Gastroesophageal sphincter (tissue), 2 donors: Measurements from ENCODE around the gene GRIN2B.

Source experiments
- EP300 ChIP-seq: sonication (generic); formaldehyde crosslinking; IDR thresholded peaks from one replicate; pipeline ENCODE4 v1.6.1; 2017; ENCODE audit warnings: antibody characterized with exemption, mild to moderate bottlenecking
- POLR2A ChIP-seq, 2 donors: fragments of 450-650 bp; IDR thresholded peaks; one replicate each; pipeline ENCODE4 v1.6.1; 2017; ENCODE audit warnings: antibody characterized with exemption in 2 of 2, mild to moderate bottlenecking in 2 of 2, moderate library complexity in 1 of 2
- POLR2AphosphoS5 ChIP-seq: sonication (generic); formaldehyde crosslinking; IDR thresholded peaks from one replicate; pipeline ENCODE4 v1.6.1; 2017; ENCODE audit warnings: antibody characterized with exemption

- no peak for TF ChIP-seq EP300
- no peak for TF ChIP-seq POLR2AphosphoS5
- no peak for TF ChIP-seq POLR2A (IDR thresholded peaks at IDR 0.05)
Measured at GRCh38 chr12:13992106-13992505, 10.7 kb upstream of the GRIN2B start.
